CD4-positive, alpha-beta T cell (primary cell): Measurements from ENCODE around the gene MAP1LC3A. TPM values are rescaled to one million over a fixed set of nuclear protein-coding genes. Genes with fewer than 3 reads are reported as not detected.

ENCODE experiments used
- ATAC-seq: fragments of 200-7000 bp; cut with Tn5 transposase; one replicate; pipeline ENCODE4 v1.10.0; 2022; ENCODE audit warnings: mild to moderate bottlenecking; ENCODE audit not compliant: poor library complexity
- CTCF ChIA-PET: fragments of 350-600 bp; sonication (Branson Sonifier 250); formaldehyde crosslinking; loops from one replicate; lab custom pipeline; 2021; ENCODE audit warnings: antibody characterized with exemption, inconsistent platforms; lab: Charles Lee
- POLR2A ChIA-PET: fragments of 350-600 bp; sonication (Branson Sonifier 250); formaldehyde crosslinking; loops from one replicate; lab custom pipeline; 2021; ENCODE audit warnings: antibody characterized with exemption, inconsistent platforms; lab: Charles Lee
- DNase-seq, 14 experiments: peaks; one replicate each; pipeline ENCODE4 v3.0.0-alpha.2; 2013 to 2020; ENCODE audit warnings: mixed read lengths in 2 of 14
- H3K27ac ChIP-seq, 2 donors: one replicate each; pipeline versions ENCODE4 v1.5.1 to v1.7.0; 2013; ENCODE audit warnings: low read length in 2 of 2, low read depth in 1 of 2, mild to moderate bottlenecking in 1 of 2
- H3K27me3 ChIP-seq, 2 experiments: 1 replicate in 1 of 2; 2 replicates in 1 of 2; pipeline versions ENCODE4 v1.6.1 to v1.7.0; 2013; ENCODE audit warnings: low read length in 2 of 2, control low read depth in 1 of 2, mild to moderate bottlenecking in 1 of 2, moderate library complexity in 1 of 2; ENCODE audit not compliant: insufficient read depth in 2 of 2, control insufficient read depth in 1 of 2
- H3K36me3 ChIP-seq: one replicate; pipeline ENCODE4 v1.6.1; 2013; ENCODE audit warnings: low read length, control low read depth; ENCODE audit not compliant: insufficient read depth
- H3K4me1 ChIP-seq: one replicate; pipeline ENCODE4 v1.6.1; 2013; ENCODE audit warnings: low read length, control low read depth; ENCODE audit not compliant: insufficient read depth
- H3K4me3 ChIP-seq: one replicate; pipeline ENCODE4 v1.5.1; 2013; ENCODE audit warnings: mild to moderate bottlenecking, low read length, moderate library complexity
- H3K9me3 ChIP-seq, 2 experiments: 1 replicate in 1 of 2; 2 replicates in 1 of 2; pipeline versions ENCODE4 v1.6.1 to v1.7.0; 2013; ENCODE audit warnings: low read length in 2 of 2, mild to moderate bottlenecking in 2 of 2, control low read depth in 1 of 2, moderate library complexity in 1 of 2; ENCODE audit not compliant: control insufficient read depth in 1 of 2, insufficient read depth in 1 of 2
- H3K27ac Mint-ChIP-seq: one replicate; pipeline ENCODE4 v1.8.0; 2020; ENCODE audit warnings: mixed read lengths
- H3K27me3 Mint-ChIP-seq: one replicate; pipeline ENCODE4 v1.8.0; 2021; ENCODE audit warnings: mixed read lengths
- H3K36me3 Mint-ChIP-seq: one replicate; pipeline ENCODE4 v1.8.0; 2021; ENCODE audit warnings: low read depth, mixed read lengths
- H3K4me1 Mint-ChIP-seq: one replicate; pipeline ENCODE4 v1.8.0; 2021; ENCODE audit warnings: low read depth, mixed read lengths
- H3K4me3 Mint-ChIP-seq: one replicate; pipeline ENCODE4 v1.8.0; 2020; ENCODE audit warnings: mild to moderate bottlenecking, mixed read lengths
- H3K9me3 Mint-ChIP-seq: one replicate; pipeline ENCODE4 v1.8.0; 2020; ENCODE audit warnings: mixed read lengths
- intact Hi-C, 2 experiments: fragments of 100-400 bp; cut with DNase I in 1 of 2; cut with micrococcal nuclease in 1 of 2; formaldehyde crosslinking; loops; one replicate each; pipeline versions ENCODE4 v1.15.1 to v1.9.0; 2023 to 2025; cut with DNase I, micrococcal nuclease
- total RNA-seq, 174 experiments: library from RNA in 2 of 174; stranded (reverse) in 2 of 174; gene quantifications; one replicate each; pipeline ENCODE4 v1.2.3 and lab custom pipeline; 2021 to 2026
- TF ChIP-seq, protein P1 (sequence below): fragments of 200-600 bp; IDR thresholded peaks from one replicate; pipeline ENCODE4 v1.8.0; 2022; ENCODE audit warnings: antibody characterized with exemption, mild to moderate bottlenecking

Gene MAP1LC3A
- total RNA-seq, 2 experiments from 2014 or later: 17.5 to 17.7 TPM

DNA sequence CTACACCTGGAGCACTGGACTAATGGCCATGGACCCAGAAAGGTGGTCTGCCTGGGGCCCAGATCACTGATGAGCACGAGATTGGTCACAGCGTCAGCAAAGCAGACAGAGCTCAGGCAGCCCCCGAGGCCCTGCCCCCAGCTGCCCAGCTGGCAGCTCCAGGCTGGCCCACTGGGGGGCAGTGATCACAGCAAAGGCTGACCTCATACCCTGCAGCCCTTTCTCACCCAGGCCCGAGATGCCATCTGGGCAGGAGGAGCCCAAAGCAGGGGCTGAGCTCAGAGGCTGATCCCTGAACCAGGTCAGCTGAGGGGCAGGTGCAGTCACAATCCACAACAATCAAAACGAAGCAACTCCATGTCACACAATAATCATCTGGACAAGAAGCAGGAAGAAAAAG is 4.1 kb downstream of the MAP1LC3A start:
- TF ChIP-seq, protein P1, sequence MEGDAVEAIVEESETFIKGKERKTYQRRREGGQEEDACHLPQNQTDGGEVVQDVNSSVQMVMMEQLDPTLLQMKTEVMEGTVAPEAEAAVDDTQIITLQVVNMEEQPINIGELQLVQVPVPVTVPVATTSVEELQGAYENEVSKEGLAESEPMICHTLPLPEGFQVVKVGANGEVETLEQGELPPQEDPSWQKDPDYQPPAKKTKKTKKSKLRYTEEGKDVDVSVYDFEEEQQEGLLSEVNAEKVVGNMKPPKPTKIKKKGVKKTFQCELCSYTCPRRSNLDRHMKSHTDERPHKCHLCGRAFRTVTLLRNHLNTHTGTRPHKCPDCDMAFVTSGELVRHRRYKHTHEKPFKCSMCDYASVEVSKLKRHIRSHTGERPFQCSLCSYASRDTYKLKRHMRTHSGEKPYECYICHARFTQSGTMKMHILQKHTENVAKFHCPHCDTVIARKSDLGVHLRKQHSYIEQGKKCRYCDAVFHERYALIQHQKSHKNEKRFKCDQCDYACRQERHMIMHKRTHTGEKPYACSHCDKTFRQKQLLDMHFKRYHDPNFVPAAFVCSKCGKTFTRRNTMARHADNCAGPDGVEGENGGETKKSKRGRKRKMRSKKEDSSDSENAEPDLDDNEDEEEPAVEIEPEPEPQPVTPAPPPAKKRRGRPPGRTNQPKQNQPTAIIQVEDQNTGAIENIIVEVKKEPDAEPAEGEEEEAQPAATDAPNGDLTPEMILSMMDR: no peak
- H3K4me3 ChIP-seq: no peak overlapping the region
- H3K36me3 ChIP-seq: peaks cover 6% of the 10 kb centered on the region
- no peaks in the 10 kb centered on the region for H3K9me3 Mint-ChIP-seq
- H3K27me3 Mint-ChIP-seq: no peaks in the 10 kb centered on the region
- H3K36me3 Mint-ChIP-seq: peaks cover 8% of the 10 kb centered on the region
- DNase-seq: peak in 1 of 14 experiments; percentile 41
- peaks cover 9% of the 10 kb centered on the region for H3K4me1 Mint-ChIP-seq
- ChIA-PET POLR2A (interaction anchor here (0.7 to 1.0 kb wide), 2 partner anchors 17 to 115 kb away, joined by 3 read pairs; no protein-coding TSS in a partner anchor), CTCF (interaction anchor here (1.6 kb wide), 1 partner anchor 25 kb away, joined by 4 read pairs; no protein-coding TSS in a partner anchor)
- intact Hi-C loops: loop anchor here in 1 of 2 experiments (5.0 kb wide), 1 partner anchor 115 kb away; the partner anchor contains the start of gene PIGU
- H3K9me3 ChIP-seq: no peaks in the 10 kb centered on the region
- H3K27ac Mint-ChIP-seq: peak overlapping the region; percentile 86
- no peaks in the 10 kb centered on the region for H3K27me3 ChIP-seq
- H3K27ac ChIP-seq: no peak overlapping the region
- no peak for ATAC-seq
- no peak overlapping the region for H3K4me3 Mint-ChIP-seq
- peaks cover 8% of the 10 kb centered on the region for H3K4me1 ChIP-seq

DNA sequence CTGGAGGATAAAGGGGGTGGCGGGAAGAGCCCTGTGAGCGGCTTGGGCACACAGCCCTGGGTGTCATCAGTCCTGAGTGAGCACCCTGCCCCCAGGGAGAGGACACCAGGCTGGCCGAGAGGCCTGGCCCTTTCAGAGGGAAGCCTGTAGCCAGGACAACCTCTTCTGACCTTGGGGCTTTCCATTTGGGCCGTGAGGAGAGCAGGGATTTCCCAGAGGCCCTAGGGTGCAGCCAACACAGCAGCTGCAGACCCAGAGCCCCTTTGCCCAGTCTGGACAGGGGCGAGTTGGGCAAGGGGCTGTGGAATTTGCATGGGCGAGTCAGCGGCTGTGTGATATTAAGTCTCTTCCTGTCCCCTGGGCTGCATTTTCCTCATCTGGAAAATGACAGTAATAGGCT is 6.3 kb downstream of the MAP1LC3A start:
- ChIA-PET POLR2A (no interaction called here), CTCF (no interaction called here)
- Mint-ChIP-seq H3K9me3 (no peaks in the 10 kb centered on the region), H3K4me3 (no peak overlapping the region), H3K27ac (no peak overlapping the region), H3K36me3 (peaks cover 20% of the 10 kb centered on the region), H3K4me1 (no peaks in the 10 kb centered on the region), H3K27me3 (no peaks in the 10 kb centered on the region)
- Histone ChIP-seq H3K9me3 (no peaks in the 10 kb centered on the region), H3K4me1 (no peaks in the 10 kb centered on the region), H3K27ac (no peak overlapping the region), H3K36me3 (peaks cover 16% of the 10 kb centered on the region), H3K27me3 (no peaks in the 10 kb centered on the region), H3K4me3 (no peak overlapping the region)
- intact Hi-C loops: loop anchor here in 1 of 2 experiments (5.0 kb wide), 1 partner anchor 112 kb away; the partner anchor contains the start of gene PIGU
- TF ChIP-seq, protein P1: no peak
- ATAC-seq (no peak), DNase-seq (peak in 1 of 14 experiments; percentile 28)

DNA sequence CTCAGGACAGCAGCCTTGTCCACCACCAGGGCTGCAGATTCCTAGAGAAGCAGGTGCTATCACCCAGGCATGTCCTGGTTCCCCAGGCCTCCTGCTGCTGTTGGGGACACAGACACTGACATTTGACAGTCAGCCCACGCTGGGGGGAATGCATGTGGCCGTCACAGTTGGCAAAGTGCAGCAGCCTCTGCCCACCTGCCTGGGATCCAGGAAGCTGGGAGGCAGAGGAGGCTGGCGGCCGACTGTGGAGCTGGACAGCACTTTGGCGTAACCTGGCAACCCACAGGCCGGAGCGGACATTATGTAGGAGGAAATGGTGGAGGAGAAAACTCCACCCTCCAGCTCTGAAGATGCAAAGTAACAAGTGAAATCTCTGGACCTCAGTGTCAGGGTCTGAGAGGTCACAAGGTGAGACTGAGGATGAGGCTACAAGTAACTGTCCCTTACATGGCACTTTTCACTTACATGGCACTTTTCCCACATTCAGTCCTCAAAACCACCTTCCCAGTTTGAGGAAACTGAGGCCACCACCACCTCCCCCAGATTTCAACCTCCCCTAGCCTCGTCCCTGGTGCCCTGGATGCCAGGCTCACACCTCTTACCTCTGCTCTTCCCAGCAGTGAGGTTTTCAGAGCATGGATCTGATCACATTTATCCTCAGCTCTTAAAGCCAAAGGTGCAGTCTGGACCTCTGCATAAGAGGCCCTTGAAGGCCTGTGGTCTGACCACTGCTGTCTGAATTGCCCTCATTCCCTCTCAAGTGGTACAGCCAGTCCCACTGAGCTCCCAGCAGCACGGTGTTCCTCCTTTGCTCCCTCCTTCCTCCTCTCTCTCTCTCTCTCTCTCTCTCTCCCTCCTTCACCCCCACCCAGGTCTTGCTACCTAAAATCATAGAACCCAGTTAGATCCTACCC is 8.7 kb downstream of the MAP1LC3A start:
- intact Hi-C loops: no loop called here
- ATAC-seq: no peak
- TF ChIP-seq, protein P1: no peak
- peaks cover 26% of the 10 kb centered on the region for H3K36me3 ChIP-seq
- Mint-ChIP-seq H3K27me3 (no peaks in the 10 kb centered on the region), H3K4me3 (no peak overlapping the region), H3K9me3 (no peaks in the 10 kb centered on the region), H3K4me1 (no peaks in the 10 kb centered on the region), H3K27ac (no peak overlapping the region), H3K36me3 (peaks cover 36% of the 10 kb centered on the region)
- no peaks in the 10 kb centered on the region for H3K9me3 ChIP-seq
- H3K27me3 ChIP-seq: no peaks in the 10 kb centered on the region
- DNase-seq: no peak
- ChIA-PET POLR2A (interaction anchor here (1.0 kb wide), 2 partner anchors 9 kb away, joined by 3 read pairs; partner anchors contain the start of gene MAP1LC3A), CTCF (no interaction called here)
- H3K4me3 ChIP-seq: no peak overlapping the region
- H3K27ac ChIP-seq: no peak overlapping the region
- H3K4me1 ChIP-seq: peaks cover 2% of the 10 kb centered on the region
